Suprapubic skin (tissue), 4 donors: Measurements from ENCODE around the gene VDAC1. TPM values are rescaled to one million over a fixed set of nuclear protein-coding genes. Genes with fewer than 3 reads are reported as not detected.
A peak's percentile ranks its signal among the peaks of the same experiment; 100 is the strongest.

Experiments used
- DNase-seq, 2 donors: peaks; one replicate each; pipeline ENCODE4 v3.0.0-alpha.2; 2019; ENCODE audit warnings: low spot score in 2 of 2
- H3K27ac ChIP-seq: fragments of 200-600 bp; sonication (generic); one replicate; pipeline ENCODE4 v1.5.1; 2019
- H3K27me3 ChIP-seq: fragments of 200-600 bp; sonication (generic); one replicate; pipeline ENCODE4 v1.5.1; 2019
- H3K36me3 ChIP-seq: fragments of 200-600 bp; sonication (generic); one replicate; pipeline ENCODE4 v1.5.1; 2019
- H3K4me1 ChIP-seq: fragments of 200-600 bp; sonication (generic); one replicate; pipeline ENCODE4 v1.5.1; 2019
- H3K4me3 ChIP-seq: fragments of 200-600 bp; sonication (generic); one replicate; pipeline ENCODE4 v1.5.1; 2019; ENCODE audit warnings: mild to moderate bottlenecking
- H3K9me3 ChIP-seq: fragments of 200-600 bp; sonication (generic); one replicate; pipeline ENCODE4 v1.5.1; 2019
- CTCF ChIP-seq, 2 donors: fragments of 200-600 bp in 1 of 2; fragments of 450-650 bp in 1 of 2; sonication (generic) in 1 of 2; IDR thresholded peaks; one replicate each; pipeline ENCODE4 v1.5.1; 2016 to 2019; ENCODE audit warnings: antibody characterized with exemption in 2 of 2, mild to moderate bottlenecking in 1 of 2, moderate library complexity in 1 of 2
- EP300 ChIP-seq: sonication (generic); formaldehyde crosslinking; IDR thresholded peaks from one replicate; pipeline ENCODE4 v1.6.1; 2017; ENCODE audit warnings: antibody characterized with exemption
- POLR2A ChIP-seq, 2 donors: fragments of 450-650 bp; IDR thresholded peaks; one replicate each; pipeline ENCODE4 v1.6.1; 2017; ENCODE audit warnings: antibody characterized with exemption in 2 of 2, mild to moderate bottlenecking in 2 of 2, moderate library complexity in 2 of 2
- POLR2AphosphoS5 ChIP-seq, 3 donors: sonication (generic); formaldehyde crosslinking; IDR thresholded peaks; one replicate each; pipeline ENCODE4 v1.6.1; 2017; ENCODE audit warnings: antibody characterized with exemption in 3 of 3
- WGBS: methylation state at CpG from one replicate; pipeline ENCODE4 v1.1.5; 2018; 5-methylcytosine and 5-hydroxymethylcytosine counted together
- total RNA-seq, 4 donors: library from RNA; depleted of rRNA; stranded (reverse); fragments of >200 nt; gene quantifications; one replicate each; pipeline ENCODE4 v1.1.0, GENCODE V29; 2016

The VDAC1 gene
- total RNA-seq, 4 donors from 2014 or later: 106 to 194 (median 162) TPM

- no peak overlapping the region for H3K4me3 ChIP-seq
- no peak for DNase-seq
- no peaks in the 10 kb centered on the region for H3K4me1 ChIP-seq
- no peak overlapping the region for H3K27ac ChIP-seq
- no peak for TF ChIP-seq CTCF (IDR thresholded peaks at IDR 0.05)
- no peak for TF ChIP-seq POLR2A (IDR thresholded peaks at IDR 0.05)
- no peak for TF ChIP-seq EP300
- no peak for TF ChIP-seq POLR2AphosphoS5 (IDR thresholded peaks at IDR 0.05)
- no peaks in the 10 kb centered on the region for H3K9me3 ChIP-seq
- no peaks in the 10 kb centered on the region for H3K27me3 ChIP-seq
- 88% methylated on average over 2 of the region's 2 CpGs for WGBS
- no peaks in the 10 kb centered on the region for H3K36me3 ChIP-seq
These were observed 24.4 kb upstream of the VDAC1 start for GRCh38 chr5:134029156-134029555.

- H3K27ac ChIP-seq: no peak overlapping the region
- WGBS: 93% methylated on average over 3 of the region's 3 CpGs
- no peaks in the 10 kb centered on the region for H3K9me3 ChIP-seq
- H3K27me3 ChIP-seq: no peaks in the 10 kb centered on the region
- H3K4me1 ChIP-seq: no peaks in the 10 kb centered on the region
- H3K36me3 ChIP-seq: no peaks in the 10 kb centered on the region
- no peak for TF ChIP-seq CTCF (IDR thresholded peaks at IDR 0.05)
- TF ChIP-seq EP300: no peak
- TF ChIP-seq POLR2AphosphoS5 (IDR thresholded peaks at IDR 0.05): no peak
- no peak for TF ChIP-seq POLR2A (IDR thresholded peaks at IDR 0.05)
- H3K4me3 ChIP-seq: no peak overlapping the region
- DNase-seq: no peak
These were observed 23.7 kb upstream of the VDAC1 start for GRCh38 chr5:134028496-134028895.

GRCh38 chr5:134027288-134027615, 22.5 kb upstream of the VDAC1 start:
- Histone ChIP-seq H3K4me1 (no peaks in the 10 kb centered on the region), H3K4me3 (no peak overlapping the region), H3K27me3 (no peaks in the 10 kb centered on the region), H3K27ac (no peak overlapping the region), H3K9me3 (no peaks in the 10 kb centered on the region), H3K36me3 (no peaks in the 10 kb centered on the region)
- DNase-seq: no peak
- TF ChIP-seq POLR2AphosphoS5 (IDR thresholded peaks at IDR 0.05): no peak
- TF ChIP-seq POLR2A (IDR thresholded peaks at IDR 0.05): no peak
- TF ChIP-seq EP300: no peak
- no peak for TF ChIP-seq CTCF (IDR thresholded peaks at IDR 0.05)
- WGBS: 93% methylated on average over 4 of the region's 5 CpGs

GRCh38 chr5:134026521-134027287, 21.9 kb upstream of the VDAC1 start:
- TF ChIP-seq EP300: no peak
- TF ChIP-seq CTCF (IDR thresholded peaks at IDR 0.05): peak; percentile 15 to 51
- TF ChIP-seq POLR2AphosphoS5 (IDR thresholded peaks at IDR 0.05): no peak
- 49% methylated on average over 3 of the region's 6 CpGs for WGBS
- Histone ChIP-seq H3K27ac (no peak overlapping the region), H3K27me3 (no peaks in the 10 kb centered on the region), H3K4me3 (no peak overlapping the region), H3K4me1 (no peaks in the 10 kb centered on the region), H3K9me3 (no peaks in the 10 kb centered on the region), H3K36me3 (no peaks in the 10 kb centered on the region)
- no peak for DNase-seq

- no peak for TF ChIP-seq POLR2A (IDR thresholded peaks at IDR 0.05)
- TF ChIP-seq EP300: no peak
- TF ChIP-seq CTCF (IDR thresholded peaks at IDR 0.05): no peak
- 97% methylated on average over 5 of the region's 5 CpGs for WGBS
- Histone ChIP-seq H3K27ac (no peak overlapping the region), H3K9me3 (no peaks in the 10 kb centered on the region), H3K4me3 (no peak overlapping the region), H3K27me3 (no peaks in the 10 kb centered on the region), H3K36me3 (no peaks in the 10 kb centered on the region), H3K4me1 (no peaks in the 10 kb centered on the region)
- DNase-seq: no peak
These were observed 21.0 kb upstream of the VDAC1 start for GRCh38 chr5:134025786-134026185.
